ENCODE data around the gene RNF123. TPM values are rescaled to one million over a fixed set of nuclear protein-coding genes. Genes with fewer than 3 reads are reported as not detected.

The RNF123 gene
- total and polyA plus RNA-seq, 4 donors = 34.3 to 104 (median 40.2) TPM

DNA sequence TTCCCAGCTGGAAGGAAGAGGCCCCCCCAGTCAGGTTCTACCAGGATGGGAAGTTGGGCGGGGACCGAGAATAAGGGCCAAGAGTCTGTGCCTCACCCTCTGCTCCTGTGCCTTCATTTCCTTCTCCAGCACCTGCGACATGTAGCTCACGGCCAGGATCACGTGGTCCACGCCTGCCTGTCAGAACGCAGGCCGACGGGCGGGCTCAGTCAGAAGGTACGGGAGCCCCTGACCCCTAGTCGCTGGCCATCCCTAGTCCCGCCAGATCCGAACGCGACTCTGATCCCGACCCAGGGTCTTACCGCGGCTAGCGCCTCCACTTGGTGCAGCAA lies 33.9 kb downstream of the RNF123 start:
- Histone ChIP-seq H3K36me3 (ENCODE audit: control insufficient read depth in 4 of 4, insufficient read depth in 3 of 4, low read depth in 1 of 4, low read length in 3 of 4) (peaks cover 5 to 29% (median 11%) of the 10 kb centered on the region in 4 donors), H3K4me1 (ENCODE audit: control insufficient read depth in 4 of 4, insufficient read depth in 4 of 4, low read length in 3 of 4) (peaks cover 8 to 53% (median 38%) of the 10 kb centered on the region in 4 donors), H3K27ac (ENCODE audit: low read depth in 1 of 2, low read length in 2 of 2) (peak overlapping the region; percentile 88 to 92), H3K27me3 (ENCODE audit: control insufficient read depth in 4 of 4, insufficient read depth in 4 of 4, low read length in 3 of 4) (no peaks in the 10 kb centered on the region), H3K9ac (ENCODE audit: low read depth in 1 of 2, low read length in 2 of 2) (peak overlapping the region; percentile 73 to 75), H3K4me3 (ENCODE audit: low read depth in 1 of 3, low read length in 3 of 3) (peak overlapping the region; percentile 91 to 94 (median 93)), H3K9me3 (ENCODE audit: control insufficient read depth in 4 of 4, low read length in 3 of 4) (no peaks in the 10 kb centered on the region)
- peak; percentile 59 for DNase-seq (ENCODE audit: low spot score)
- under 1% methylated on average over 20 of the region's 20 CpGs for WGBS
- TF ChIP-seq ATF3 (IDR thresholded peaks at IDR 0.05) (no peak), SP1 (IDR thresholded peaks at IDR 0.05) (no peak), RAD21 (IDR thresholded peaks at IDR 0.05) (no peak), RXRA (IDR thresholded peaks at IDR 0.05) (no peak), FOXA2 (IDR thresholded peaks at IDR 0.05) (no peak), NR2F2 (IDR thresholded peaks at IDR 0.05) (no peak), HNF4G (IDR thresholded peaks at IDR 0.05) (no peak), JUND (IDR thresholded peaks at IDR 0.05) (no peak), ZBTB33 (IDR thresholded peaks at IDR 0.05) (no peak), MAX (IDR thresholded peaks at IDR 0.05) (no peak), FOXA1 (IDR thresholded peaks at IDR 0.05) (no peak), TAF1 (conservative IDR thresholded peaks at IDR 0.05) (no peak), REST (IDR thresholded peaks at IDR 0.05) (no peak), HNF4A (conservative IDR thresholded peaks at IDR 0.05) (no peak)
- TF ChIP-seq, protein P1, sequence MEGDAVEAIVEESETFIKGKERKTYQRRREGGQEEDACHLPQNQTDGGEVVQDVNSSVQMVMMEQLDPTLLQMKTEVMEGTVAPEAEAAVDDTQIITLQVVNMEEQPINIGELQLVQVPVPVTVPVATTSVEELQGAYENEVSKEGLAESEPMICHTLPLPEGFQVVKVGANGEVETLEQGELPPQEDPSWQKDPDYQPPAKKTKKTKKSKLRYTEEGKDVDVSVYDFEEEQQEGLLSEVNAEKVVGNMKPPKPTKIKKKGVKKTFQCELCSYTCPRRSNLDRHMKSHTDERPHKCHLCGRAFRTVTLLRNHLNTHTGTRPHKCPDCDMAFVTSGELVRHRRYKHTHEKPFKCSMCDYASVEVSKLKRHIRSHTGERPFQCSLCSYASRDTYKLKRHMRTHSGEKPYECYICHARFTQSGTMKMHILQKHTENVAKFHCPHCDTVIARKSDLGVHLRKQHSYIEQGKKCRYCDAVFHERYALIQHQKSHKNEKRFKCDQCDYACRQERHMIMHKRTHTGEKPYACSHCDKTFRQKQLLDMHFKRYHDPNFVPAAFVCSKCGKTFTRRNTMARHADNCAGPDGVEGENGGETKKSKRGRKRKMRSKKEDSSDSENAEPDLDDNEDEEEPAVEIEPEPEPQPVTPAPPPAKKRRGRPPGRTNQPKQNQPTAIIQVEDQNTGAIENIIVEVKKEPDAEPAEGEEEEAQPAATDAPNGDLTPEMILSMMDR (IDR thresholded peaks at IDR 0.05; ENCODE audit: low read depth, low read length, missing input control) = no peak
